ENCODE results near the gene PPM1L.

DNA sequence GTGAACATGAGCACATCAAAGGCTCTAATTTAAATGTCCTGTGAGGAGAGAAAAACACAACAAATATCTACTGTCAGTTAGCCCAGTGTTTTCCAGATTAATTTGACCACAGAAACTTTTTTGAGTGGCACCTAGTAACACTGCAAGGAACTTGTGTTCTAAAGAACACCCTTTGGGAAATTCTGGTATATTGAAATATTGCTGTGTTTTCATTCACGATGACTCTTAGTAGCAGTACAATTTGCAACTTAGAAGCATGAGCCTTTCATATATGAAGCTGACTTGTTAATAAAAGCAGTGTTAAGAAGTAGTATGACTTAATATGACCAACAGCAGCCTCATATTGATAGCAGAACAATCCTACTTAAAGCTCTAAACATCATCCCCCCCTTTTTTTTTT is 317.1 kb downstream of the PPM1L start:
- TF ChIP-seq, protein P1, sequence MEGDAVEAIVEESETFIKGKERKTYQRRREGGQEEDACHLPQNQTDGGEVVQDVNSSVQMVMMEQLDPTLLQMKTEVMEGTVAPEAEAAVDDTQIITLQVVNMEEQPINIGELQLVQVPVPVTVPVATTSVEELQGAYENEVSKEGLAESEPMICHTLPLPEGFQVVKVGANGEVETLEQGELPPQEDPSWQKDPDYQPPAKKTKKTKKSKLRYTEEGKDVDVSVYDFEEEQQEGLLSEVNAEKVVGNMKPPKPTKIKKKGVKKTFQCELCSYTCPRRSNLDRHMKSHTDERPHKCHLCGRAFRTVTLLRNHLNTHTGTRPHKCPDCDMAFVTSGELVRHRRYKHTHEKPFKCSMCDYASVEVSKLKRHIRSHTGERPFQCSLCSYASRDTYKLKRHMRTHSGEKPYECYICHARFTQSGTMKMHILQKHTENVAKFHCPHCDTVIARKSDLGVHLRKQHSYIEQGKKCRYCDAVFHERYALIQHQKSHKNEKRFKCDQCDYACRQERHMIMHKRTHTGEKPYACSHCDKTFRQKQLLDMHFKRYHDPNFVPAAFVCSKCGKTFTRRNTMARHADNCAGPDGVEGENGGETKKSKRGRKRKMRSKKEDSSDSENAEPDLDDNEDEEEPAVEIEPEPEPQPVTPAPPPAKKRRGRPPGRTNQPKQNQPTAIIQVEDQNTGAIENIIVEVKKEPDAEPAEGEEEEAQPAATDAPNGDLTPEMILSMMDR (IDR thresholded peaks at IDR 0.05; ENCODE audit: low read length) = no peak
- no peak for TF ChIP-seq EZH2 (IDR thresholded peaks at IDR 0.05; ENCODE audit: borderline replicate concordance, low read length)
